ENCODE results near the gene ST8SIA2. TPM values are rescaled to one million over a fixed set of nuclear protein-coding genes. Genes with fewer than 3 reads are reported as not detected.

ST8SIA2 gene
- total and polyA plus RNA-seq, 2 donors from 2014 or later = 0.38 TPM; not detected in 1

- no peak overlapping the region for H3K27ac ChIP-seq (ENCODE audit: low read depth in 2 of 2, low read length in 2 of 2)
- no peaks in the 10 kb centered on the region for H3K27me3 ChIP-seq (ENCODE audit: control insufficient read depth, insufficient read depth, low read length)
- no peak overlapping the region for H3K9ac ChIP-seq (ENCODE audit: low read length in 3 of 3)
- H3K4me1 ChIP-seq (ENCODE audit: control insufficient read depth in 2 of 3, insufficient read depth in 2 of 3, low read depth in 1 of 3, low read length in 3 of 3) = no peaks in the 10 kb centered on the region
- H3K9me3 ChIP-seq (ENCODE audit: control insufficient read depth in 2 of 3, insufficient read depth in 1 of 3, low read length in 3 of 3) = no peaks in the 10 kb centered on the region
- FAIRE-seq = no peak
- no peak for DNase-seq
- no peak for TF ChIP-seq CTCF (IDR thresholded peaks at IDR 0.05; ENCODE audit: borderline replicate concordance, extremely low read depth, insufficient read depth)
- no peak overlapping the region for H3K4me3 ChIP-seq (ENCODE audit: low read length in 3 of 3)
- intact Hi-C loops (cut with DNase I) = no loop called here
- no peaks in the 10 kb centered on the region for H3K36me3 ChIP-seq (ENCODE audit: control insufficient read depth in 2 of 3, insufficient read depth in 3 of 3, low read length in 3 of 3)
Measured at GRCh38 chr15:92409521-92409920, 15.8 kb downstream of the ST8SIA2 start.

GRCh38 chr15:92410537-92410936, 16.9 kb downstream of the ST8SIA2 start:
- no peak for TF ChIP-seq CTCF (IDR thresholded peaks at IDR 0.05; ENCODE audit: borderline replicate concordance, extremely low read depth, insufficient read depth)
- intact Hi-C loops (cut with DNase I) = no loop called here
- no peaks in the 10 kb centered on the region for H3K27me3 ChIP-seq (ENCODE audit: control insufficient read depth, insufficient read depth, low read length)
- H3K4me1 ChIP-seq (ENCODE audit: control insufficient read depth in 2 of 3, insufficient read depth in 2 of 3, low read depth in 1 of 3, low read length in 3 of 3) = no peaks in the 10 kb centered on the region
- H3K27ac ChIP-seq (ENCODE audit: low read depth in 2 of 2, low read length in 2 of 2) = no peak overlapping the region
- no peak overlapping the region for H3K4me3 ChIP-seq (ENCODE audit: low read length in 3 of 3)
- DNase-seq = no peak
- H3K9me3 ChIP-seq (ENCODE audit: control insufficient read depth in 2 of 3, insufficient read depth in 1 of 3, low read length in 3 of 3) = no peaks in the 10 kb centered on the region
- no peak overlapping the region for H3K9ac ChIP-seq (ENCODE audit: low read length in 3 of 3)
- FAIRE-seq = no peak
- no peaks in the 10 kb centered on the region for H3K36me3 ChIP-seq (ENCODE audit: control insufficient read depth in 2 of 3, insufficient read depth in 3 of 3, low read length in 3 of 3)

- Histone ChIP-seq H3K9me3 (ENCODE audit: control insufficient read depth in 2 of 3, insufficient read depth in 1 of 3, low read length in 3 of 3) (no peaks in the 10 kb centered on the region), H3K9ac (ENCODE audit: low read length in 3 of 3) (no peak overlapping the region), H3K4me1 (ENCODE audit: control insufficient read depth in 2 of 3, insufficient read depth in 2 of 3, low read depth in 1 of 3, low read length in 3 of 3) (no peaks in the 10 kb centered on the region), H3K36me3 (ENCODE audit: control insufficient read depth in 2 of 3, insufficient read depth in 3 of 3, low read length in 3 of 3) (no peaks in the 10 kb centered on the region), H3K27me3 (ENCODE audit: control insufficient read depth, insufficient read depth, low read length) (no peaks in the 10 kb centered on the region), H3K4me3 (ENCODE audit: low read length in 3 of 3) (no peak overlapping the region), H3K27ac (ENCODE audit: low read depth in 2 of 2, low read length in 2 of 2) (no peak overlapping the region)
- intact Hi-C loops (cut with DNase I) = no loop called here
- DNase-seq (no peak), FAIRE-seq (no peak)
- no peak for TF ChIP-seq CTCF (IDR thresholded peaks at IDR 0.05; ENCODE audit: borderline replicate concordance, extremely low read depth, insufficient read depth)
Measured at GRCh38 chr15:92411256-92411655, 17.6 kb downstream of the ST8SIA2 start.

GRCh38 chr15:92413510-92413909, 19.8 kb downstream of the ST8SIA2 start:
- no peak for FAIRE-seq

More at GRCh38 chr15:92413510-92413909, 19.8 kb downstream of the ST8SIA2 start:
- DNase-seq = no peak
- TF ChIP-seq CTCF (IDR thresholded peaks at IDR 0.05; ENCODE audit: borderline replicate concordance, extremely low read depth, insufficient read depth) = no peak
- Histone ChIP-seq H3K9ac (ENCODE audit: low read length in 3 of 3) (no peak overlapping the region), H3K36me3 (ENCODE audit: control insufficient read depth in 2 of 3, insufficient read depth in 3 of 3, low read length in 3 of 3) (no peaks in the 10 kb centered on the region), H3K4me1 (ENCODE audit: control insufficient read depth in 2 of 3, insufficient read depth in 2 of 3, low read depth in 1 of 3, low read length in 3 of 3) (no peaks in the 10 kb centered on the region), H3K4me3 (ENCODE audit: low read length in 3 of 3) (no peak overlapping the region), H3K9me3 (ENCODE audit: control insufficient read depth in 2 of 3, insufficient read depth in 1 of 3, low read length in 3 of 3) (no peaks in the 10 kb centered on the region), H3K27ac (ENCODE audit: low read depth in 2 of 2, low read length in 2 of 2) (no peak overlapping the region), H3K27me3 (ENCODE audit: control insufficient read depth, insufficient read depth, low read length) (no peaks in the 10 kb centered on the region)
- intact Hi-C loops (cut with DNase I) = no loop called here

Measured in kidney (tissue), 14 donors.